ENCODE results near the gene RSRP1.
"Not testable (repeated sequence)": the region's sequence is repeated elsewhere in the genome, so short reads cannot be mapped to it uniquely, and the experiment has no call there.

- TF ChIP-seq ZNF274 (IDR thresholded peaks at IDR 0.05; ENCODE audit: borderline replicate concordance, extremely low read depth, low read length); SUZ12 (IDR thresholded peaks at IDR 0.05; ENCODE audit: low read length); CTCF (IDR thresholded peaks at IDR 0.05; ENCODE audit: control extremely low read depth in 1 of 3, insufficient read depth in 1 of 3, low read depth in 1 of 3, low read length in 3 of 3); SIN3A (conservative IDR thresholded peaks at IDR 0.05 in 1 of 2, IDR thresholded peaks at IDR 0.05 in 1 of 2; ENCODE audit: low read depth in 1 of 2, low read length in 2 of 2); POLR2A (IDR thresholded peaks at IDR 0.05; ENCODE audit: control extremely low read depth in 1 of 2, low read depth in 2 of 2, low read length in 2 of 2); EZH2 (IDR thresholded peaks at IDR 0.05; ENCODE audit: low read depth, low read length, severe bottlenecking); ASH2L (IDR thresholded peaks at IDR 0.05; ENCODE audit: low read length); EP300 (IDR thresholded peaks at IDR 0.05; ENCODE audit: borderline replicate concordance in 1 of 2, low read depth in 2 of 2, low read length in 2 of 2); NANOG (IDR thresholded peaks at IDR 0.05; ENCODE audit: insufficient read depth, low read depth, low read length, poor library complexity, severe bottlenecking); TCF12 (IDR thresholded peaks at IDR 0.05; ENCODE audit: low read depth, low read length); POLR2AphosphoS5 (IDR thresholded peaks at IDR 0.05; ENCODE audit: low read depth, low read length): not testable (repeated sequence)
Measured at GRCh38 chr1:25266554-25267287, 19.5 kb upstream of the RSRP1 start.
